Glomerular visceral epithelial cell (primary cell): ENCODE results near the gene ESYT3.
"Not testable (repeated sequence)": the region's sequence is repeated elsewhere in the genome, so short reads cannot be mapped to it uniquely, and the experiment has no call there.

Experiments used
- DNase-seq: peaks from one replicate; pipeline ENCODE4 v3.0.0-alpha.2; 2016; ENCODE audit errors: extremely low spot score

The ESYT3 gene

DNA sequence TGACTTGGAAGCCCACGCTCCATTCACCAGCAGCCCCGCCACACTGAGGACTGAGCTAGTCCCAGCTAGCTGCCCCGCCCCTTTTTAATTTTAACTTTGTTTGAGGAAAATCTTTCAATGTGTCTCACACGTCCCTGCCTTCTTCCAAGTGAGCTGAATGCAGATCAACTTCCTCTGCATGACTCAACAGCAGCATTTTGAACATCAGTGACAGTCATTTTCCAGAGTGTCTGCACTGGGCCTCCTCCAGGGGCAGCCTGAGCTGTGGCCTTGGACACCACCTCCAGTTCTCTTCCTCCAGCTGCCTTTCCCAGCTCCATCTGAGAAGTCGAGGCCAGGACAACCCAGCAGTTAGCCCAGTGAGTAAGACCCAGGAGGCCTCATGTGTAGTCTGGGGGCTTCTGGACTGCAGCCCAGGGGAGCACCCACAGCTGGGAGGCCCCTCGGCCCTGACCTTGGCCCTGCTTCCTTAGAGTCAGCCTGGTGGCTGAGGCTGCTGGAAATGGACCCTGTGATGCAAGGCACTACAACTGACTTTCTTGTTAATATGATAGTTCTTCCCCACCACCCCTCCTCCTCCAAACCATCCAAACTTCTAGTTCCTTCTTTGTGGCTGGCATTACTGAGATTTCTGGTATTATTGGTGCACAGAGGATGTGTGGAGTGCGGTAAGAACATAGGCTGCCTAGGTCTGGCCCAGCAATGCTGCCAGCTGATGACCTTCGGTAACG lies 21.4 kb upstream of the ESYT3 start:
- DNase-seq, result peak; percentile 13

DNA sequence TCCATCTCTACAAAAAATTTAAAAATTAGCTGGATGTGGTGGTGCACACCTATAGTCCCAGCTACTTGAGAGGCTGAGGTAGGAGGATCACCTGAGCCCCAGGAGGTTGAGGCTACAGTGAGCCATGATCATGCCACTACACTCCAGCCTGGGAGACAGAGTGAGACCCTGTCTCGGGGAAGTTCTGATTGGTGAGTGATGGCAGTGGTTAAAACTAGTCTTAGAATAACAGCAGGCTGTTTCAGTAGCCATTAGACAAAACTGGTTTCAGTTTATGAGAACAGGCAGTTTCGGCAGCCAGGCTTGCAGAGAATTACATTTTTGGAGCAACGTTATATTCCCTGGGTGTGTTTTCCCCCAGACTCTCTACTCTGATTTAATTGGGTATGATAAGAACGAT lies 18.2 kb upstream of the ESYT3 start:
- DNase-seq, result not testable (repeated sequence)

DNA sequence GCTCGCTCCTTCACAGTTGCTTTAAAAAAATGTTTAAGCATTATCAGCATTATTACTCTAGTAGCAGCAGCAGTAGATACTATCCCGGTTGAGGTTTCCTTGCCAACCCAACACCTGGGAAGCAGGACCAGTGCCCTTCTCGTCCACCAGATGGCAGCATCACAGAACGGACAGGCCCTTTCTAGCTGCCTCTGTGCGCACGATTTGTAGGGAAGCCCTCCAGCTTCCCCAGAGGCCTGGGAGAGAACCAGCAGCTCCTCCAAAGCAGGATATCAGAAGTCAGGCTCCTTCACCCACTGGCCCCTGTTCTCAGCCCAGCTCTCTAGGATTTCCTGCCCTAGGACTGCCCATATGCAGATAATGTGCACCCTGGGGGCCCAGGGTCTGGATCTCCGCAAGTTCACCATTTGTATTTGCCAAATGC lies 16.8 kb upstream of the ESYT3 start:
- peak; percentile 80 for DNase-seq

DNA sequence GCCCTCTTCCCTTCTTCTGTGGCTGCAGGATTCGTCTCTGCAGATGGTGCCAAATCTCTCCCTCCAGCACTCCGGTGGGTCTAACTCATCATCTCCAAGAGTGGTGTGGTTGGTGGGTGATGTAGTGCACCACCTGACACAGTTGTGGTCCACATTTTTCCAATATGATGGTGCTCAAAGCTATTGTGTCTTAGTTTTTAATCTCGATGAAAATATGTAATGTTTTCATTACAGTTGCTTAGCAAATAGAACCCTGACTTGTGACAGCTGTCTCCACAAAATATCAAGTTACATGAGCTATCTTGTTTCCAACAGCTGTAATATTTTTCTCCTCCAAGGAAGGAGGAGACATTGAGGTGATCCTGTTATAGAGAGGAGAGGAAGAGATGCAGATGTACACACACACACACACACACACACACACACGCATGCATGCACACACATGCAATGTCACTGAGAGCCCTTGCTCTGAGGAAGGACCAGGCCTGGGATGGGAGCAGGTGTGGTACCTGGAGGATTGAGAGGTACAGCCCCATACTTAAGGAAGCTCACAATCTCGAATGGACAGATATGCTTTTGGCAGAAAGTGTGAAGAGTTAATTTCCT lies 15.7 kb upstream of the ESYT3 start:
- no peak for DNase-seq

DNA sequence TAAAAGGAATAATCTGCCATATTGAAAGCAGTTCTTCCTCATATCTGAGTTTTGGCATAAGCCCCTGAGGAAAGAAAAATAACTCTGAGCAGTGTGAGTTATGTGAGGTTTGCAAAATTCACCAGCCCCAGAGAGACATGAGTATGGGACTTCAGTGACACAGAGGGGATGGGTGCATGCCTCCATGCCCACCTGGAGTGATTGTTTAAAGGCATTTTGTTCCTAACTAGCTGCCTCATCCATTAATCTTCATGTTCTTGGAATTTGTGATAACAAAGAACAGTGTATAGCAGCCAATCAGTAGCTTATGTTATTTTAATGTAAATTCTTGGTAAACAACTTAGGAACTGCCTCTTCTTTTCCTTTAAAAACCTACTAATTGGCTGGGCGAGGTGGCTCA lies 11.1 kb upstream of the ESYT3 start:
- no peak for DNase-seq

GRCh38 chr3:138424323-138424722 lies 10.1 kb upstream of the ESYT3 start:
- no peak for DNase-seq

- DNase-seq, result no peak
These were observed 8.2 kb upstream of the ESYT3 start for GRCh38 chr3:138426211-138426610.

GRCh38 chr3:138426754-138427153 lies 7.7 kb upstream of the ESYT3 start:
- DNase-seq, result not testable (repeated sequence)

- DNase-seq, result no peak
These were observed 4.8 kb upstream of the ESYT3 start for GRCh38 chr3:138429665-138430064.

- no peak for DNase-seq
These were observed 1.7 kb upstream of the ESYT3 start for GRCh38 chr3:138432576-138433240.

DNA sequence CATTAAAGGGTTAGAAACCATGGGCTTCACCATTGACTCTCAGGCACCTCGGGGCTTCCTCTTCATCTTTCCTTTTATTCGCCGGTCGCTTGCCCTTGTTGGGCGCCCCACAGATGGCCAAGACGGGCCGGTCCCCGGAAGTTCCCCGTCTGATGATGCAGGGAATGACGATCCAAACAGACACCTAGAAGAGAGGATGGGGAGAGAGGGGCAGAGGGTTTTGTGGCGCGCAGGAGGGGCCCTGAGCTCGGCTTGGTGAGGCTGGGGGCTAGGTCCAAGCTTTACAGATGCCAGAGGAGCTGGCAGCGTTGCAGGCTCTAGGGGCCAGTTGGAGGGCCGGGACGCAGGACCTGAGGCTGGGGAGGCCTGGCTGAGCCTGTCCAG lies 532 bp upstream of the ESYT3 start:
- no peak for DNase-seq

DNA sequence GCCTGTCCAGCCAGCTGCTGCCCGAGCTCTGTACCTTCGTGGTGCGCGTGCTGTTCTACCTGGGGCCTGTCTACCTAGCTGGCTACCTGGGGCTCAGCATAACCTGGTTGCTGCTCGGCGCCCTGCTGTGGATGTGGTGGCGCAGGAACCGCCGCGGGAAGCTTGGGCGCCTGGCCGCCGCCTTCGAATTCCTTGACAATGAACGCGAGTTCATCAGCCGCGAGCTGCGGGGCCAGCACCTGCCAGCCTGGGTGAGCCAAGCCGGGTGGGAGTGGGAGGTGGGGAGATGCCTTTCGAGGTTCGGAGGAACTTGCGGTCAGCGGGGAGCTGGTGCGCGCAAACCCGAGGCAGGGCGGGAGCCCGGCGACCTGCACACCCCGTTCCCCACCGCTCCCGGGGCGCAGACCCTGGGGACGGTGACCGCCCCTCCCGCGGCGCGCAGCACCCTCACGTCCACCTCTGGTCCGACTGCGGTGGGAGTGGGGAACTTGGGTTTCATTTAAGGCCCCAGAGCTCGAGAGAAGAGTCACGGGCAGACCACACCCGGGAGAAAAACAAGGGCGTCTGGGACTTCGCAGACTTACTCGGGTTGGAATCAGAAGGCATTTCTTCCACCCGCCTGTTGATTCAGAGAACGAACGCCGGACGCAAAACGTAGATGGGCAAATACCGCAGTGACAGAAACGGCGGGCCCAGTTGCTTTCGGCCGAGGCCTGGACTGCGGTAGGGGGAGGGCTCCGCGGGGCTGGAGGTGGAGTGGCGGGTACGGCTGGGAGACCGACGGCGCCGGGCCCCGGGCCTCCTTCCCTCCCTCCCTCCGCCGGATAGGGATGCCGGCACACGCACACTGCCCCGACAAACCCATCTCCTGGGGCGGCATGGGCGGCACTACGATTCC lies 708 bp downstream of the ESYT3 start:
- no peak for DNase-seq

- DNase-seq, result no peak
These were observed 1.4 kb downstream of the ESYT3 start for GRCh38 chr3:138435840-138436239.

GRCh38 chr3:138437281-138437680 lies 2.9 kb downstream of the ESYT3 start:
- DNase-seq, result no peak

- DNase-seq, result no peak
These were observed 4.5 kb downstream of the ESYT3 start for GRCh38 chr3:138438896-138439295.

DNA sequence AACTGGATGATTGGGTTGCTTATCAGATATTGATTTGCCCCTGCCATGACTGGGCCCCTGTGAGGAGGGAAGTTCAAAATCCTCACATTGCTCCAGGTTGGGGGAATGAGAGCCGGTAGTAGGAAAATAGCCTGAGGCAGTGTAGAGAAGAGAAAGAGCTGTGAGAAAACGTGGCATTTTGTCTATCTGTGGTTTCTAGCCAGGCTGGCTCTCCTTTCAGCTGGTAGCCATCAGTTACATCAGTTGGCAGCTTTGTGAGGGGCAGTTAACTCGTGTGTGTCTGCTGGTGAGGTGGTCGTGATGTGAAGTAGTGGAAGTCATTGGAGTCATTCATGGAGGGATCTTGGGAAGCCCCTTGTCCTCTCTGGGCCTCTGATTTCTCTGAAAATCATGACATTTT lies 5.2 kb downstream of the ESYT3 start:
- DNase-seq, result no peak

GRCh38 chr3:138440121-138440521 lies 5.7 kb downstream of the ESYT3 start:
- DNase-seq, result peak; percentile 39

GRCh38 chr3:138440596-138440995 lies 6.2 kb downstream of the ESYT3 start:
- DNase-seq, result no peak

DNA sequence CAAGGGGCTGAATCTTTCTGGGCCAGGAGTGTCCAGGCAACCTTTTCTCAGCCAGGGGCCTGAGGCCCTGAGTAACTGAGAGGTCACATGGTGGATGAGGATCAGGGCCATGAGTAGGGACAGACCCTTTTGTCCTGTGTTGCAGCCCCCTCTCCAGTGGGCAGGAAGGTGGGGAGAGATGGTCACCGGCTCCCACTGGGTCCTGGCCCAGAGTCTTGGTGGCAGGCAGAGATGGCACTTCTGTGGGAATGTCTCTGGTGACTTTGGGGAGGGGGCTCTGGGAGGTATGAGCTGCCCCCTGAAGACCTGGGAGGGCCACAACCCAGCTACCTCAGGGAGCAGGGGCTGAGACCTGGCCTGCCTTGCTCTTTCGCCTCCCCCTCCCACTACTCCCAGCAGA lies 6.8 kb downstream of the ESYT3 start:
- no peak for DNase-seq

- peak; percentile 45 for DNase-seq
These were observed 7.3 kb downstream of the ESYT3 start for GRCh38 chr3:138441742-138442141.

DNA sequence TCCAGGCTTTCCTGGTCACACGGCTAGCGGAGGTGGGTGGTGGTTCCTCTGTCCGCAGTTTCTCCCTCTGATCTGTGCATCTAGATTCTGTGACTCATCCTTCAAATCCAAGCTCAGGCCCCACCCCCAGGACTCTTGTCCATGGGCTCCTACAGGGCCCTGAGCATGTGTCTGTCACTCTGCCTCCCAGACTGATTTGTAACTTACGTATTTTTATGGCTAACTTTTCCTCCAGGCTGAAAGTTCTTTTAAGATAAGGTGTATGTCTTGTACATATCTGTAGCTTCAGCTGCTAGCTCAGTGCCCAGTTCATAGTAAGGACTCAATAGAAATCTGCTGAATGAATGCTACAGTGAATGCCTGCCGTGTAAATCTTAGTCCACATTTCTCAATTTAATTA lies 8.0 kb downstream of the ESYT3 start:
- peak; percentile 63 for DNase-seq

DNA sequence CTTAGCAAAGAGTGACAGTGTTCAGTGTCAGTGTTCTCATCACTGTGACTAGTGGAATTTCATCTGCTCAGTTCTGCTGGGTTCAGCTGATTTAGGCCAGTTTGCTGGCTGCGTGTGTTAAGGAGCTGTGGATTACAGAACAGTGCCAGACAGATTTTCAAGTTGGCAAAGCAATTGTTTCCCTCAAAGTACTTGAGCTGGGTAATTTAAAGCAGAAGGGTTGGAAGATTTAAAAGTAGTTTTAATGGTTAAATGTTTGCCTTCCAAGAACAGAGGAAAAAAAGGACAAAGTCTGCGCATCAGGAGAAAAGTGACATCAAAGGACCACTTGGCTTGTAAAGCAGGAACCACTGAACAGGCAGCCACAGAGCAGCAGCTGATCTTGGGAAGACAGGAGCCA lies 8.7 kb downstream of the ESYT3 start:
- no peak for DNase-seq
